Endothelial cell of umbilical vein (primary cell): ENCODE data around the gene CPNE8. TPM values are rescaled to one million over a fixed set of nuclear protein-coding genes. Genes with fewer than 3 reads are reported as not detected.

Experiments used
- BruUV-seq: library from RNA; stranded (reverse); fragments of 400-500 nt; replicated peaks from 2 replicates; lab custom pipeline; 2021; lab: Mats Ljungman, UMichigan
- CTCF ChIA-PET: fragments of 300-600, 350-600 bp; sonication (Branson Sonifier 250); formaldehyde crosslinking; loops from one replicate; lab custom pipeline; 2021; ENCODE audit warnings: antibody characterized with exemption, inconsistent platforms; lab: Charles Lee
- POLR2A ChIA-PET: fragments of 300-600, 350-600 bp; sonication (Branson Sonifier 250); formaldehyde crosslinking; loops from one replicate; lab custom pipeline; 2021; ENCODE audit warnings: antibody characterized with exemption, inconsistent platforms; lab: Charles Lee
- DNase-seq: peaks from one replicate; pipeline ENCODE4 v3.0.0-alpha.2; 2011; ENCODE audit warnings: low read depth, low spot score
- FAIRE-seq: peaks from 2 replicates; lab custom pipeline; 2011; peaks lifted over from hg19 to GRCh38; lab: Jason Lieb, UNC
- H2AFZ ChIP-seq: 2 replicates; pipeline ENCODE4 v1.6.0; 2012; ENCODE audit warnings: low read depth, low read length, control low read depth, inconsistent platforms
- H3K27ac ChIP-seq: 2 replicates; pipeline ENCODE4 v1.5.1; 2011; ENCODE audit warnings: low read depth, mild to moderate bottlenecking, control low read depth, low read length, moderate library complexity; ENCODE audit not compliant: insufficient read depth
- H3K27me3 ChIP-seq, 2 experiments: 2 replicates each; pipeline versions ENCODE4 v1.6.0 to v1.6.1; 2011; ENCODE audit warnings: low read length in 2 of 2, mixed read lengths in 1 of 2; ENCODE audit not compliant: control insufficient read depth in 2 of 2, insufficient read depth in 2 of 2
- H3K36me3 ChIP-seq, 2 experiments: 2 replicates in 1 of 2; 3 replicates in 1 of 2; pipeline ENCODE4 v1.5.1; 2011; ENCODE audit warnings: low read length in 2 of 2, mild to moderate bottlenecking in 1 of 2, moderate library complexity in 1 of 2; ENCODE audit not compliant: control insufficient read depth in 2 of 2, insufficient read depth in 2 of 2; ENCODE audit errors: extremely low read depth in 1 of 2
- H3K4me1 ChIP-seq: 3 replicates; pipeline ENCODE4 v1.5.1; 2011; ENCODE audit warnings: mild to moderate bottlenecking, low read length; ENCODE audit not compliant: control insufficient read depth, insufficient read depth; ENCODE audit errors: extremely low read depth
- H3K4me2 ChIP-seq: 2 replicates; pipeline ENCODE4 v1.6.1; 2011; ENCODE audit warnings: low read length, control low read depth, mixed read lengths; ENCODE audit not compliant: insufficient read depth
- H3K4me3 ChIP-seq, 3 experiments: fragments of 200-600 bp in 1 of 3; sonication (generic), shearing (Covaris generic) in 1 of 3; replicated peaks in 1 of 3; 2 replicates each; pipeline ENCODE4 v1.5.1; 2011 to 2016; ENCODE audit warnings: control low read depth in 3 of 3, low read length in 3 of 3, mild to moderate bottlenecking in 2 of 3, inconsistent platforms in 1 of 3, low read depth in 1 of 3, moderate library complexity in 1 of 3; ENCODE audit not compliant: insufficient read depth in 1 of 3
- H3K79me2 ChIP-seq: 2 replicates; pipeline ENCODE4 v1.6.0; 2012; ENCODE audit warnings: low read length, inconsistent platforms; ENCODE audit not compliant: control insufficient read depth, insufficient read depth
- H3K9ac ChIP-seq: replicated peaks from 2 replicates; pipeline ENCODE3; 2011; ENCODE audit warnings: low read length, control low read depth; ENCODE audit not compliant: insufficient read depth; ENCODE audit errors: extremely low read depth
- H3K9me1 ChIP-seq: replicated peaks from 3 replicates; pipeline ENCODE4 v1.6.0; 2011; ENCODE audit warnings: mild to moderate bottlenecking, low read length; ENCODE audit not compliant: control insufficient read depth, insufficient read depth; ENCODE audit errors: extremely low read depth
- H3K9me3 ChIP-seq: replicated peaks from 2 replicates; pipeline ENCODE4 v1.5.1; 2012; ENCODE audit warnings: low read length, inconsistent platforms; ENCODE audit not compliant: control insufficient read depth, insufficient read depth
- H4K20me1 ChIP-seq: replicated peaks from 2 replicates; pipeline ENCODE3; 2011; ENCODE audit warnings: mild to moderate bottlenecking, low read length; ENCODE audit not compliant: control insufficient read depth, insufficient read depth; ENCODE audit errors: extremely low read depth
- CTCF ChIP-seq, 2 donors: IDR thresholded peaks; 1 replicate in 1 of 2; 2 replicates in 1 of 2; pipeline ENCODE4 v1.5.1; 2011; ENCODE audit warnings: low read length in 2 of 2, mild to moderate bottlenecking in 2 of 2, moderate library complexity in 2 of 2, control low read depth in 1 of 2, inconsistent platforms in 1 of 2, low read depth in 1 of 2; ENCODE audit not compliant: insufficient read depth in 1 of 2; ENCODE audit errors: extremely low read depth in 1 of 2
- EZH2 ChIP-seq: IDR thresholded peaks from 2 replicates; pipeline ENCODE4 v1.6.1; 2012; ENCODE audit warnings: borderline replicate concordance, low read depth, mild to moderate bottlenecking, moderate library complexity, low read length, inconsistent platforms; ENCODE audit not compliant: severe bottlenecking
- FOS ChIP-seq: IDR thresholded peaks from 2 replicates; pipeline ENCODE4 v1.6.1; 2011; ENCODE audit warnings: mild to moderate bottlenecking, low read length, moderate library complexity, borderline replicate concordance; ENCODE audit not compliant: insufficient read depth
- GATA2 ChIP-seq: IDR thresholded peaks from 2 replicates; pipeline ENCODE4 v1.7.0; 2011; ENCODE audit warnings: low read depth, mild to moderate bottlenecking, moderate library complexity, mixed read lengths, low read length; ENCODE audit not compliant: insufficient read length, insufficient read depth
- JUN ChIP-seq: IDR thresholded peaks from 2 replicates; pipeline ENCODE4 v1.6.1; 2011; ENCODE audit warnings: borderline replicate concordance, low read depth; ENCODE audit not compliant: insufficient read length, insufficient read depth
- MAX ChIP-seq: IDR thresholded peaks from 2 replicates; pipeline ENCODE4 v1.6.1; 2011; ENCODE audit not compliant: insufficient read depth, insufficient read length
- MYC ChIP-seq: IDR thresholded peaks from one replicate; pipeline ENCODE4 v1.6.1; 2011; ENCODE audit warnings: mild to moderate bottlenecking, low read depth, low read length
- POLR2A ChIP-seq: IDR thresholded peaks from 2 replicates; pipeline ENCODE4 v1.6.1; 2012; ENCODE audit warnings: low read depth, mild to moderate bottlenecking, control low read depth, low read length
- POLR2AphosphoS5 ChIP-seq: IDR thresholded peaks from 2 replicates; pipeline ENCODE4 v1.6.1; 2012; ENCODE audit warnings: low read depth, mild to moderate bottlenecking, control low read depth, low read length, moderate library complexity; ENCODE audit not compliant: insufficient read depth
- dilution Hi-C: fragments of 300-500 bp; cut with MboI; formaldehyde crosslinking; loops from one replicate; pipeline ENCODE4 v1.15.0; 2019; ENCODE audit warnings: low sequenced_read_pairs; ENCODE audit not compliant: extremely low pct_ligation_motif_present
- intact Hi-C: fragments of 100-400 bp; cut with micrococcal nuclease; formaldehyde crosslinking; loops from one replicate; pipeline ENCODE4 v1.10.0; 2022
- polyA plus RNA-seq, 4 experiments: library from polyadenylated mRNA; depleted of rRNA in 3 of 4; stranded (reverse) in 3 of 4; unstranded in 1 of 4; fragments of >200 nt; gene quantifications; 2 replicates each; pipeline versions ENCODE4 v1.2.1 to v1.2.3, GENCODE V29; 2011 to 2012; ENCODE audit warnings: missing spikeins in 1 of 4
- total RNA-seq: library from RNA; stranded (reverse); gene quantifications from 2 replicates; pipeline ENCODE4 v1.2.3, GENCODE V29; 2021

Gene CPNE8
- total and polyA plus RNA-seq, 2 donors (not counting 3 experiments of a cell fraction or from before 2014, with no cell fraction given), result 4.4 to 13.7 TPM

GRCh38 chr12:38771871-38772270, 133.5 kb downstream of the CPNE8 start:
- Histone ChIP-seq H4K20me1 (no peaks in the 10 kb centered on the region), H2AFZ (no peak overlapping the region), H3K27me3 (no peaks in the 10 kb centered on the region), H3K36me3 (no peaks in the 10 kb centered on the region), H3K27ac (no peak overlapping the region), H3K4me1 (no peaks in the 10 kb centered on the region), H3K9me3 (no peaks in the 10 kb centered on the region), H3K9ac (no peak overlapping the region), H3K9me1 (no peaks in the 10 kb centered on the region), H3K4me2 (no peak overlapping the region), H3K79me2 (no peaks in the 10 kb centered on the region), H3K4me3 (no peak overlapping the region)
- intact Hi-C loops (no loop called here), dilution Hi-C loops (no loop called here)
- CTCF ChIA-PET, result interaction anchor here (0.7 to 1.3 kb wide), 3 partner anchors 11 to 135 kb away, joined by 3 read pairs; no protein-coding TSS in a partner anchor
- FAIRE-seq (no peak), DNase-seq (no peak)
- POLR2A ChIA-PET, result no interaction called here
- no TSS peak for BruUV-seq
- TF ChIP-seq EZH2, result no peak
- no peak for TF ChIP-seq MAX
- TF ChIP-seq POLR2AphosphoS5, result no peak
- TF ChIP-seq MYC, result no peak
- TF ChIP-seq JUN, result no peak
- TF ChIP-seq GATA2, result no peak
- TF ChIP-seq POLR2A, result no peak
- no peak for TF ChIP-seq CTCF (IDR thresholded peaks at IDR 0.05; ENCODE audit: extremely low read depth in 1 of 2, insufficient read depth in 1 of 2, low read depth in 1 of 2, low read length in 2 of 2)
- TF ChIP-seq FOS, result no peak
